HepG2 (cell line): ENCODE results near the gene TMEM14C. TPM values are rescaled to one million over a fixed set of nuclear protein-coding genes. Genes with fewer than 3 reads are reported as not detected.

ENCODE experiments used
- FOXP1 ChIP-seq, 2 experiments: fragments of 450-650 bp in 1 of 2; IDR thresholded peaks; 2 replicates each; pipeline ENCODE4 v1.6.1; 2017 to 2018; ENCODE audit warnings: antibody characterized with exemption in 1 of 2
- HMGXB3 ChIP-seq: sonication (generic); formaldehyde crosslinking; IDR thresholded peaks from 2 replicates; pipeline ENCODE4 v1.4.0; 2020; ENCODE audit warnings: missing genetic modification reagents, borderline replicate concordance
- HOXA3 ChIP-seq: sonication (generic); formaldehyde crosslinking; IDR thresholded peaks from 2 replicates; pipeline ENCODE4 v1.5.0; 2020; ENCODE audit warnings: missing genetic modification reagents
- IRF1 ChIP-seq: sonication (generic); formaldehyde crosslinking; IDR thresholded peaks from 2 replicates; pipeline ENCODE4 v1.4.0; 2020; ENCODE audit warnings: low read depth, mild to moderate bottlenecking, missing genetic modification reagents
- JUN ChIP-seq: sonication (generic); formaldehyde crosslinking; IDR thresholded peaks from 2 replicates; pipeline ENCODE4 v1.4.0; 2020; ENCODE audit warnings: mild to moderate bottlenecking, missing genetic modification reagents
- MEIS2 ChIP-seq: sonication (generic); formaldehyde crosslinking; IDR thresholded peaks from 2 replicates; pipeline ENCODE4 v1.9.0; 2021; ENCODE audit warnings: mild to moderate bottlenecking, missing genetic modification reagents
- RAD51 ChIP-seq: fragments of 450-650 bp; IDR thresholded peaks from 2 replicates; pipeline ENCODE4 v1.6.1; 2016; ENCODE audit warnings: borderline replicate concordance
- SAFB2 ChIP-seq: sonication (generic); formaldehyde crosslinking; IDR thresholded peaks from 2 replicates; pipeline ENCODE4 v1.5.1; 2020; ENCODE audit warnings: missing genetic modification reagents, low read depth, mild to moderate bottlenecking, borderline replicate concordance
- SALL2 ChIP-seq: sonication (generic); formaldehyde crosslinking; IDR thresholded peaks from 2 replicates; pipeline ENCODE4 v1.8.1; 2023; ENCODE audit warnings: mild to moderate bottlenecking, missing genetic modification reagents, inconsistent platforms
- SAP130 ChIP-seq: IDR thresholded peaks from 2 replicates; pipeline ENCODE4 v1.6.1; 2016; ENCODE audit warnings: low read depth
- SP4 ChIP-seq: sonication (generic); formaldehyde crosslinking; IDR thresholded peaks from 2 replicates; pipeline ENCODE4 v1.8.1; 2023; ENCODE audit warnings: mild to moderate bottlenecking, missing genetic modification reagents
- TCF12 ChIP-seq, 2 experiments: fragments of 450-650 bp in 1 of 2; sonication (generic) in 1 of 2; formaldehyde crosslinking in 1 of 2; IDR thresholded peaks; 2 replicates each; pipeline versions ENCODE4 v1.6.1 to v1.8.0; 2017 to 2022; ENCODE audit warnings: antibody characterized with exemption in 1 of 2, mild to moderate bottlenecking in 1 of 2, missing genetic modification reagents in 1 of 2, moderate library complexity in 1 of 2
- THYN1 ChIP-seq: sonication (generic); formaldehyde crosslinking; IDR thresholded peaks from 2 replicates; pipeline ENCODE4 v1.8.1; 2023; ENCODE audit warnings: low read depth, mild to moderate bottlenecking, moderate library complexity, missing genetic modification reagents, borderline replicate concordance
- ZFP82 ChIP-seq: sonication (generic); formaldehyde crosslinking; IDR thresholded peaks from 2 replicates; pipeline ENCODE4 v1.5.1; 2020; ENCODE audit warnings: mild to moderate bottlenecking, missing genetic modification reagents, borderline replicate concordance
- ZNF335 ChIP-seq: sonication (generic); formaldehyde crosslinking; IDR thresholded peaks from 2 replicates; pipeline ENCODE4 v1.4.0; 2020; ENCODE audit warnings: missing genetic modification reagents
- ZNF614 ChIP-seq: IDR thresholded peaks from 2 replicates; pipeline ENCODE4 v1.6.1; 2018; ENCODE audit warnings: missing biosample characterization, missing genetic modification reagents, inconsistent platforms, borderline replicate concordance
- ZNF773 ChIP-seq: sonication (generic); formaldehyde crosslinking; IDR thresholded peaks from 2 replicates; pipeline ENCODE4 v1.4.0; 2020; ENCODE audit warnings: missing genetic modification reagents, borderline replicate concordance
- polyA plus RNA-seq, 8 experiments: library from polyadenylated mRNA; depleted of rRNA in 3 of 8; stranded (reverse) in 7 of 8; unstranded in 1 of 8; fragments of >200 nt; fragmentation: Illumina TruSeq in 4 of 8; extraction: Trizol in 4 of 8; gene quantifications; 2 replicates each; pipeline versions ENCODE4 v1.2.1 to v1.2.3, GENCODE V29; 2011 to 2016; ENCODE audit warnings: low read depth in 4 of 8, missing spikeins in 1 of 8, mixed read lengths in 1 of 8; ENCODE audit not compliant: insufficient read depth in 1 of 8
- total RNA-seq, 5 experiments: library from RNA; depleted of rRNA; stranded (reverse); fragments of >200 nt; fragmentation: Illumina TruSeq; extraction: Trizol; gene quantifications; 2 replicates each; pipeline ENCODE4 v1.2.3, GENCODE V29; 2016; ENCODE audit warnings: low read depth in 1 of 5
- TF ChIP-seq, protein P1 (sequence below): sonication (generic); formaldehyde crosslinking; IDR thresholded peaks from 2 replicates; pipeline ENCODE4 v1.4.0; 2020; ENCODE audit warnings: mild to moderate bottlenecking, missing genetic modification reagents
- TF ChIP-seq, protein P2 (sequence below): sonication (generic); formaldehyde crosslinking; IDR thresholded peaks from 2 replicates; pipeline ENCODE4 v1.5.1; 2020; ENCODE audit warnings: mild to moderate bottlenecking, moderate library complexity, missing genetic modification reagents

TMEM14C gene
- total and polyA plus RNA-seq, 2 of the 13 experiments (the other 11 are each of a cell fraction or from before 2014, with no cell fraction given) = 184 TPM

DNA sequence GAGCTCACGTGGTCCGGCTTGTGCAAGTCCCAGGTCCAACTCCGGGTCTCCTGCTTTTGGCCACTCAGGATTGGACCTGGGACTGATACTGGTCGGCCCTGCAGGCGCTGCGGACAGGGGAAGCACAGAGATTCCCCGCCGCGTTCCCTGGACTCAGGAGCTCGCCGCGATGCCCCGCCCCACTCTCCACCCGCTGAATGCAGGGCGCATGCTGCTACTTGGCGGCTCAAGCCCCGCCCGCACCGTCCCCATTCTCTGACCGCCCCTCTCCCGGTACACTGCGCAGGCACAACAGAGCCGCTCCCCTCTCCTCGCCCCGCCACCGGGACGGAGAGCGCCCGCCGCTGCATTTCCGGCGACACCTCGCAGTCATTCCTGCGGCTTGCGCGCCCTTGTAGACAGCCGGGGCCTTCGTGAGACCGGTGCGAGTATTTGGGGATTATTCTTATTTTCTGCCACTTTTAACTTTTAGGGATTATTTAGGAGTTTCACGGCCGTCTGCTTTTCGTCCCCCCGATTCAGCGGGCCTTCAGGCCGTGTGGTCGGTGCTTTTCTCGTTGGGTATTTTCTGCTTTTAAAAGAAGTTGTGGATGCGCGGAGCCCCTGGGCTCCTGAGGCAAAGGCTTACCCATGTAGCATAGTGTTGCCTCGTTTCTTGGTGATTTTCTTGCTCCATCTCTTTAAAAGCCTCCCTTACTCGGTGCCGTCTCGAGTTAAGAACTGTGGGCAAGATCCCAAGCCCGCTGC lies at the start of gene TMEM14C (continued):
- TF ChIP-seq MEIS2 (CRISPR knock-in tag) (peak; percentile 48; the same call in 1 of the 2 replicates), ZNF614 (peak; percentile 80; the same call in 1 of the 2 replicates), ZFP82 (CRISPR knock-in tag) (0 out of 2 replicates have a peak, but pooled peaks have one; percentile 55), THYN1 (no peak), ZNF335 (peak; percentile 98), ZNF773 (CRISPR knock-in tag) (peak; percentile 54; the same call in 1 of the 2 replicates), SALL2 (CRISPR knock-in tag) (peak; percentile 88), HMGXB3 (CRISPR knock-in tag) (peak; percentile 43; the same call in 1 of the 2 replicates), SP4 (CRISPR knock-in tag) (peak; percentile 91), TCF12 (IDR thresholded peaks at IDR 0.05) (no peak), TCF12 (CRISPR knock-in tag; IDR thresholded peaks at IDR 0.05) (no peak), JUN (CRISPR knock-in tag) (peak; percentile 89; the same call in 1 of the 2 replicates), SAP130 (CRISPR knock-in tag) (peak; percentile 98), HOXA3 (CRISPR knock-in tag) (peak; percentile 91), RAD51 (peak; percentile 72), FOXP1 (IDR thresholded peaks at IDR 0.05) (no peak), FOXP1 (CRISPR knock-in tag; IDR thresholded peaks at IDR 0.05) (peak; percentile 56), IRF1 (0 out of 2 replicates have a peak, but pooled peaks have one; percentile 21), SAFB2 (CRISPR knock-in tag) (no peak; the same call in 1 of the 2 replicates)
- TF ChIP-seq, protein P1, sequence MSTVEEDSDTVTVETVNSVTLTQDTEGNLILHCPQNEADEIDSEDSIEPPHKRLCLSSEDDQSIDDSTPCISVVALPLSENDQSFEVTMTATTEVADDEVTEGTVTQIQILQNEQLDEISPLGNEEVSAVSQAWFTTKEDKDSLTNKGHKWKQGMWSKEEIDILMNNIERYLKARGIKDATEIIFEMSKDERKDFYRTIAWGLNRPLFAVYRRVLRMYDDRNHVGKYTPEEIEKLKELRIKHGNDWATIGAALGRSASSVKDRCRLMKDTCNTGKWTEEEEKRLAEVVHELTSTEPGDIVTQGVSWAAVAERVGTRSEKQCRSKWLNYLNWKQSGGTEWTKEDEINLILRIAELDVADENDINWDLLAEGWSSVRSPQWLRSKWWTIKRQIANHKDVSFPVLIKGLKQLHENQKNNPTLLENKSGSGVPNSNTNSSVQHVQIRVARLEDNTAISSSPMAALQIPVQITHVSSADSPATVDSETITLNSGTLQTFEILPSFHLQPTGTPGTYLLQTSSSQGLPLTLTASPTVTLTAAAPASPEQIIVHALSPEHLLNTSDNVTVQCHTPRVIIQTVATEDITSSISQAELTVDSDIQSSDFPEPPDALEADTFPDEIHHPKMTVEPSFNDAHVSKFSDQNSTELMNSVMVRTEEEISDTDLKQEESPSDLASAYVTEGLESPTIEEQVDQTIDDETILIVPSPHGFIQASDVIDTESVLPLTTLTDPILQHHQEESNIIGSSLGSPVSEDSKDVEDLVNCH = no peak; the same call in none of the 2 replicates
- TF ChIP-seq, protein P2, sequence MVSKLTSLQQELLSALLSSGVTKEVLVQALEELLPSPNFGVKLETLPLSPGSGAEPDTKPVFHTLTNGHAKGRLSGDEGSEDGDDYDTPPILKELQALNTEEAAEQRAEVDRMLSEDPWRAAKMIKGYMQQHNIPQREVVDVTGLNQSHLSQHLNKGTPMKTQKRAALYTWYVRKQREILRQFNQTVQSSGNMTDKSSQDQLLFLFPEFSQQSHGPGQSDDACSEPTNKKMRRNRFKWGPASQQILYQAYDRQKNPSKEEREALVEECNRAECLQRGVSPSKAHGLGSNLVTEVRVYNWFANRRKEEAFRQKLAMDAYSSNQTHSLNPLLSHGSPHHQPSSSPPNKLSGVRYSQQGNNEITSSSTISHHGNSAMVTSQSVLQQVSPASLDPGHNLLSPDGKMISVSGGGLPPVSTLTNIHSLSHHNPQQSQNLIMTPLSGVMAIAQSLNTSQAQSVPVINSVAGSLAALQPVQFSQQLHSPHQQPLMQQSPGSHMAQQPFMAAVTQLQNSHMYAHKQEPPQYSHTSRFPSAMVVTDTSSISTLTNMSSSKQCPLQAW = peak; percentile 98
